ENCODE measurements around the gene SHISA6. TPM values are rescaled to one million over a fixed set of nuclear protein-coding genes. Genes with fewer than 3 reads are reported as not detected.
"Not testable (repeated sequence)": the region's sequence is repeated elsewhere in the genome, so short reads cannot be mapped to it uniquely, and the experiment has no call there.

Gene SHISA6
- total and polyA plus RNA-seq, 7 donors, result 0.22 to 1.8 (median 0.40) TPM

- Histone ChIP-seq H3K9me3 (no peaks in the 10 kb centered on the region), H3K4me3 (no peak overlapping the region), H3K36me3 (ENCODE audit: insufficient read depth in 1 of 2, low read depth in 1 of 2) (no peaks in the 10 kb centered on the region), H3K4me1 (no peaks in the 10 kb centered on the region), H3K27me3 (ENCODE audit: insufficient read depth in 3 of 3, low read length in 2 of 3) (no peaks in the 10 kb centered on the region), H3K27ac (no peak overlapping the region)
- DNase-seq (no peak), ATAC-seq (no peak)
- TF ChIP-seq CTCF (IDR thresholded peaks at IDR 0.05), result no peak
- intact Hi-C loops (cut with DNase I), result no loop called here
- 73 to 79% (median 79%) methylated on average over 7 of the region's 7 CpGs for WGBS, 3 donors
Observed at GRCh38 chr17:11304568-11304967, 63.6 kb downstream of the SHISA6 start.

- Histone ChIP-seq H3K36me3 (ENCODE audit: insufficient read depth in 1 of 2, low read depth in 1 of 2) (no peaks in the 10 kb centered on the region), H3K9me3 (no peaks in the 10 kb centered on the region), H3K27me3 (ENCODE audit: insufficient read depth in 3 of 3, low read length in 2 of 3) (no peaks in the 10 kb centered on the region), H3K4me3 (no peak overlapping the region), H3K27ac (no peak overlapping the region), H3K4me1 (no peaks in the 10 kb centered on the region)
- DNase-seq (no peak), ATAC-seq (no peak)
- intact Hi-C loops (cut with DNase I), result no loop called here
- TF ChIP-seq CTCF (IDR thresholded peaks at IDR 0.05), result no peak
- 95 to 99% (median 96%) methylated on average over 9 of the region's 9 CpGs for WGBS, 3 donors
Observed at GRCh38 chr17:11305524-11305923, 64.5 kb downstream of the SHISA6 start.

GRCh38 chr17:11308531-11308930, 67.5 kb downstream of the SHISA6 start:
- DNase-seq (no peak), ATAC-seq (no peak)
- H3K36me3 ChIP-seq (ENCODE audit: insufficient read depth in 1 of 2, low read depth in 1 of 2), result no peaks in the 10 kb centered on the region
- TF ChIP-seq CTCF (IDR thresholded peaks at IDR 0.05), result no peak
- no peaks in the 10 kb centered on the region for H3K4me1 ChIP-seq
- no peak overlapping the region for H3K4me3 ChIP-seq
- intact Hi-C loops (cut with DNase I), result no loop called here
- 25 to 30% (median 25%) methylated on average over 7 of the region's 7 CpGs for WGBS, 3 donors
- no peaks in the 10 kb centered on the region for H3K9me3 ChIP-seq
- H3K27ac ChIP-seq, result no peak overlapping the region
- no peaks in the 10 kb centered on the region for H3K27me3 ChIP-seq (ENCODE audit: insufficient read depth in 3 of 3, low read length in 2 of 3)

GRCh38 chr17:11309033-11309432, 68.0 kb downstream of the SHISA6 start:
- no peak for TF ChIP-seq CTCF (IDR thresholded peaks at IDR 0.05)
- ATAC-seq (no peak), DNase-seq (no peak)
- WGBS, 3 donors, result 80 to 89% (median 80%) methylated on average over 3 of the region's 3 CpGs
- intact Hi-C loops (cut with DNase I), result no loop called here
- Histone ChIP-seq H3K4me3 (no peak overlapping the region), H3K27me3 (ENCODE audit: insufficient read depth in 3 of 3, low read length in 2 of 3) (no peaks in the 10 kb centered on the region), H3K4me1 (no peaks in the 10 kb centered on the region), H3K36me3 (ENCODE audit: insufficient read depth in 1 of 2, low read depth in 1 of 2) (no peaks in the 10 kb centered on the region), H3K27ac (no peak overlapping the region), H3K9me3 (no peaks in the 10 kb centered on the region)

- H3K27ac ChIP-seq, result no peak overlapping the region
- no peaks in the 10 kb centered on the region for H3K4me1 ChIP-seq
- no peak for TF ChIP-seq CTCF (IDR thresholded peaks at IDR 0.05)
- no peak for DNase-seq
- H3K4me3 ChIP-seq, result no peak overlapping the region
- H3K27me3 ChIP-seq (ENCODE audit: insufficient read depth in 3 of 3, low read length in 2 of 3), result no peaks in the 10 kb centered on the region
- H3K9me3 ChIP-seq, result no peaks in the 10 kb centered on the region
- ATAC-seq, result no peak
- H3K36me3 ChIP-seq (ENCODE audit: insufficient read depth in 1 of 2, low read depth in 1 of 2), result no peaks in the 10 kb centered on the region
- intact Hi-C loops (cut with DNase I), result no loop called here
Observed at GRCh38 chr17:11309850-11310249, 68.8 kb downstream of the SHISA6 start.

- H3K27me3 ChIP-seq (ENCODE audit: insufficient read depth in 3 of 3, low read length in 2 of 3); H3K36me3 ChIP-seq (ENCODE audit: insufficient read depth in 1 of 2, low read depth in 1 of 2); H3K27ac ChIP-seq; ATAC-seq; H3K4me3 ChIP-seq; H3K4me1 ChIP-seq; DNase-seq; intact Hi-C loops (cut with DNase I); H3K9me3 ChIP-seq: not testable (repeated sequence)
- 85 to 91% (median 87%) methylated on average over 10 to 11 of the region's 11 CpGs for WGBS, 3 donors
Observed at GRCh38 chr17:11316451-11316850, 75.4 kb downstream of the SHISA6 start.
